PC-9 (cell line): ENCODE results near the gene DEPDC4. TPM values are rescaled to one million over a fixed set of nuclear protein-coding genes. Genes with fewer than 3 reads are reported as not detected.
"Not testable (repeated sequence)": the region's sequence is repeated elsewhere in the genome, so short reads cannot be mapped to it uniquely, and the experiment has no call there.

Experiments used
- BruUV-seq: library from RNA; stranded (reverse); fragments of 400-500 nt; replicated peaks from 2 replicates; lab custom pipeline; 2021; lab: Mats Ljungman, UMichigan
- CTCF ChIA-PET: fragments of 300-600 bp; sonication (Branson Sonifier 250); formaldehyde crosslinking; loops from one replicate; lab custom pipeline; 2022; ENCODE audit warnings: antibody characterized with exemption; lab: Charles Lee
- POLR2A ChIA-PET: fragments of 300-600 bp; sonication (Branson Sonifier 250); formaldehyde crosslinking; loops from one replicate; lab custom pipeline; 2022; ENCODE audit warnings: antibody characterized with exemption; ENCODE audit not compliant: unreplicated experiment; lab: Charles Lee
- DNase-seq, 2 experiments: peaks; one replicate each; pipeline versions ENCODE4 v3.0.0 to v3.0.0-alpha.2; 2015 to 2022; ENCODE audit warnings: mixed read lengths in 1 of 2
- H2AFZ ChIP-seq: fragments of 200-600 bp; sonication (generic); 2 replicates; pipeline ENCODE4 v1.8.1; 2017; ENCODE audit warnings: antibody characterized with exemption
- H3F3A ChIP-seq: fragments of 200-600 bp; sonication (generic); 2 replicates; pipeline ENCODE4 v1.8.1; 2017; ENCODE audit warnings: antibody characterized with exemption, mild to moderate bottlenecking, low read depth; ENCODE audit not compliant: insufficient read depth
- H3K27ac ChIP-seq: fragments of 200-600 bp; sonication (generic); 2 replicates; pipeline ENCODE4 v1.6.1; 2016; ENCODE audit warnings: mixed run types
- H3K27me3 ChIP-seq: fragments of 200-600 bp; sonication (generic); 2 replicates; pipeline ENCODE4 v1.6.1; 2016; ENCODE audit warnings: low read depth, mixed run types; ENCODE audit not compliant: insufficient read depth
- H3K36me3 ChIP-seq: fragments of 200-600 bp; sonication (generic); 2 replicates; pipeline ENCODE4 v1.6.1; 2016; ENCODE audit warnings: low read depth, mixed run types
- H3K4me1 ChIP-seq: fragments of 200-600 bp; sonication (generic); replicated peaks from 2 replicates; pipeline ENCODE4 v1.6.1; 2016; ENCODE audit warnings: mixed run types; ENCODE audit not compliant: insufficient read depth
- H3K4me2 ChIP-seq: fragments of 200-600 bp; sonication (generic); 2 replicates; pipeline ENCODE4 v1.6.1; 2017; ENCODE audit warnings: mixed run types
- H3K4me3 ChIP-seq: fragments of 200-600 bp; sonication (generic); 2 replicates; pipeline ENCODE4 v1.6.1; 2016; ENCODE audit warnings: mixed run types
- H3K79me2 ChIP-seq: fragments of 200-600 bp; sonication (generic); 2 replicates; pipeline ENCODE4 v1.6.1; 2017; ENCODE audit warnings: low read depth, mixed run types
- H3K9me2 ChIP-seq: fragments of 200-600 bp; sonication (generic); 2 replicates; pipeline ENCODE4 v1.8.1; 2017; ENCODE audit warnings: mild to moderate bottlenecking; ENCODE audit not compliant: insufficient read depth
- H3K9me3 ChIP-seq: fragments of 200-600 bp; sonication (generic); 2 replicates; pipeline ENCODE4 v1.8.1; 2016; ENCODE audit warnings: low read depth; ENCODE audit not compliant: insufficient read depth
- H4K20me1 ChIP-seq: fragments of 200-600 bp; sonication (generic); 2 replicates; pipeline ENCODE4 v1.8.1; 2017; ENCODE audit not compliant: insufficient read depth
- EZH2 ChIP-seq: fragments of 200-600 bp; sonication (generic); IDR thresholded peaks from 2 replicates; pipeline ENCODE4 v1.8.0; 2017; ENCODE audit warnings: antibody characterized with exemption, low read depth
- intact Hi-C: fragments of 100-400 bp; cut with micrococcal nuclease; formaldehyde crosslinking; loops from one replicate; pipeline ENCODE4 v1.10.0; 2022; ENCODE audit not compliant: unreplicated experiment
- total RNA-seq: library from RNA; stranded (reverse); gene quantifications from 2 replicates; pipeline ENCODE4 v1.2.3, GENCODE V29; 2021
- TF ChIP-seq, protein P1 (sequence below): fragments of 200-600 bp; sonication (generic); conservative IDR thresholded peaks from 2 replicates; pipeline ENCODE4 v1.6.1; 2017; ENCODE audit warnings: mixed run types, antibody characterized with exemption, mild to moderate bottlenecking, moderate library complexity

The DEPDC4 gene
- total RNA-seq, 1 experiment from 2014 or later, result 1.8 TPM

DNA sequence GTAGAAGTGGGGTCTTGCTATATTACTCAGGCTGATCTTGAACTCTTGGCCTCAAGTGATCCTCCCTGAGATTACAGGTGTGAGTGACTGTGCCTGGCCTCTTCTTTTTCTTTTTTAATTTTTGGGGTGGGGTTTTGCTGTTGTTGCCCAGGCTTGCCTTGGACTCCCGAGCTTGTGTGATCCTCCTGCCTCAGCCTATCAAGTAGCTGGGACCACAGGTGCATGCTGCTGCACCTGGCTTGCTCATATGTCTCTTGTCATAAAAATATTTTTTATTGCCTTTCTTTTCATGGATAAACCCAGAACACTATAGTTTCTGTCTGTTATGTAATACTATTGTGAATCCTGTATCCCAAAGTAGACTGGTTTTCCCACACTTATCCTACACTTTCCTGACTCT is 26.1 kb upstream of the DEPDC4 start:
- Histone ChIP-seq H3K36me3 (no peaks in the 10 kb centered on the region), H3K79me2 (no peaks in the 10 kb centered on the region), H3K27ac (no peak overlapping the region), H3K4me2 (no peak overlapping the region), H3K4me3 (no peak overlapping the region), H3K9me3 (no peaks in the 10 kb centered on the region), H2AFZ (no peak overlapping the region), H3F3A (no peaks in the 10 kb centered on the region), H3K4me1 (no peaks in the 10 kb centered on the region), H4K20me1 (no peaks in the 10 kb centered on the region), H3K9me2 (no peaks in the 10 kb centered on the region), H3K27me3 (no peaks in the 10 kb centered on the region)
- no peak for TF ChIP-seq EZH2
- TF ChIP-seq, protein P1, sequence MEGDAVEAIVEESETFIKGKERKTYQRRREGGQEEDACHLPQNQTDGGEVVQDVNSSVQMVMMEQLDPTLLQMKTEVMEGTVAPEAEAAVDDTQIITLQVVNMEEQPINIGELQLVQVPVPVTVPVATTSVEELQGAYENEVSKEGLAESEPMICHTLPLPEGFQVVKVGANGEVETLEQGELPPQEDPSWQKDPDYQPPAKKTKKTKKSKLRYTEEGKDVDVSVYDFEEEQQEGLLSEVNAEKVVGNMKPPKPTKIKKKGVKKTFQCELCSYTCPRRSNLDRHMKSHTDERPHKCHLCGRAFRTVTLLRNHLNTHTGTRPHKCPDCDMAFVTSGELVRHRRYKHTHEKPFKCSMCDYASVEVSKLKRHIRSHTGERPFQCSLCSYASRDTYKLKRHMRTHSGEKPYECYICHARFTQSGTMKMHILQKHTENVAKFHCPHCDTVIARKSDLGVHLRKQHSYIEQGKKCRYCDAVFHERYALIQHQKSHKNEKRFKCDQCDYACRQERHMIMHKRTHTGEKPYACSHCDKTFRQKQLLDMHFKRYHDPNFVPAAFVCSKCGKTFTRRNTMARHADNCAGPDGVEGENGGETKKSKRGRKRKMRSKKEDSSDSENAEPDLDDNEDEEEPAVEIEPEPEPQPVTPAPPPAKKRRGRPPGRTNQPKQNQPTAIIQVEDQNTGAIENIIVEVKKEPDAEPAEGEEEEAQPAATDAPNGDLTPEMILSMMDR, result no peak
- POLR2A ChIA-PET, result no interaction called here
- intact Hi-C loops, result no loop called here
- BruUV-seq, result no TSS peak
- no peak for DNase-seq
- CTCF ChIA-PET, result no interaction called here

DNA sequence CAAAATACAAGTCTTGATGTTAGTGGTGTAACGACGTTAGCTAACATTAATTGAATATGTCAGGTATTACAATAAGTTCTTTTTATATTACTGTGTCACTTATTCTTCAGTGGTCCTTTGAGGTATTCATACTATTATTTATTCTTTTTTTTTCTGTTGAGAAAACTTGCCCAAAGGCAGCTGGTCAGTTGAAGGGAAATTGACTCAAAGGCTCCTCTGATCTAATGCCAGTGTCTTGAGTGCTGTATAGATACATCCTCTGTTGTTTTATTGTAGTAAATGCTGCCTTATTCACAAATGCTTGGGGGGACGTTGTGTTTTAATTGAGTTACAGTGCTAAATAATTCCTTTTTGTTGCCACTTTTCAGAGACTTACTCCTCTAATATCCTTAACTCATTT is 23.1 kb upstream of the DEPDC4 start:
- POLR2A ChIA-PET, result no interaction called here
- Histone ChIP-seq H3K27me3 (no peaks in the 10 kb centered on the region), H3K4me2 (no peak overlapping the region), H4K20me1 (no peaks in the 10 kb centered on the region), H3F3A (no peaks in the 10 kb centered on the region), H3K4me3 (no peak overlapping the region), H3K36me3 (0 out of 2 replicates have a peak, but pooled peaks cover 3% of the 10 kb centered on the region), H2AFZ (no peak overlapping the region), H3K4me1 (no peaks in the 10 kb centered on the region), H3K9me3 (no peaks in the 10 kb centered on the region), H3K27ac (no peak overlapping the region), H3K9me2 (no peaks in the 10 kb centered on the region), H3K79me2 (0 out of 2 replicates have a peak, but pooled peaks cover 3% of the 10 kb centered on the region)
- BruUV-seq, result no TSS peak
- CTCF ChIA-PET, result no interaction called here
- intact Hi-C loops, result no loop called here
- TF ChIP-seq, protein P1, result no peak
- TF ChIP-seq EZH2, result no peak
- no peak for DNase-seq

DNA sequence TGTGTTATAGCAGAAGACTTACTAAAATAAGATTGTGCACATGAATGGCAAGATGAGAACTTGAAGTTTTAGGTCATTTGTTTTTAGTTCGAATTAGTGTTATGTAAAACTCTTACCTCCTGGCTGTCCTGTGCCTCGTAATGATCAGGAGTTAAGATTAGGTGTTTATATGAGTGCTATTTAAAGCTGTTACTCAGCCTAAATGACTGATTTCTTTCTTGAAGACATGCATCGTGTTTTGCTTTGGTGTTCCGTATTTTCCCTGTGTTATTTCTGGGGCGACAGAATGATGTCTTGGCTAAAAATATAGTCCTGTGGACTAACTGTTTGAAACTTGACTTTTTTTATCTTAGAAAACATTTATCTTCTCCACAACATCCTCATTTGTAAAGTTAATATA is 22.2 kb upstream of the DEPDC4 start:
- Histone ChIP-seq H3K4me1 (no peaks in the 10 kb centered on the region), H3K9me3 (no peaks in the 10 kb centered on the region), H3K36me3 (0 out of 2 replicates have a peak, but pooled peaks cover 3% of the 10 kb centered on the region), H3K27ac (no peak overlapping the region), H3K27me3 (no peaks in the 10 kb centered on the region), H4K20me1 (no peaks in the 10 kb centered on the region), H3K9me2 (no peaks in the 10 kb centered on the region), H3K4me3 (no peak overlapping the region), H3K79me2 (0 out of 2 replicates have a peak, but pooled peaks cover 3% of the 10 kb centered on the region), H3K4me2 (no peak overlapping the region), H2AFZ (no peak overlapping the region), H3F3A (no peaks in the 10 kb centered on the region)
- intact Hi-C loops, result no loop called here
- no peak for DNase-seq
- ChIA-PET CTCF (no interaction called here), POLR2A (no interaction called here)
- no peak for TF ChIP-seq EZH2
- TF ChIP-seq, protein P1, result no peak
- no TSS peak for BruUV-seq

DNA sequence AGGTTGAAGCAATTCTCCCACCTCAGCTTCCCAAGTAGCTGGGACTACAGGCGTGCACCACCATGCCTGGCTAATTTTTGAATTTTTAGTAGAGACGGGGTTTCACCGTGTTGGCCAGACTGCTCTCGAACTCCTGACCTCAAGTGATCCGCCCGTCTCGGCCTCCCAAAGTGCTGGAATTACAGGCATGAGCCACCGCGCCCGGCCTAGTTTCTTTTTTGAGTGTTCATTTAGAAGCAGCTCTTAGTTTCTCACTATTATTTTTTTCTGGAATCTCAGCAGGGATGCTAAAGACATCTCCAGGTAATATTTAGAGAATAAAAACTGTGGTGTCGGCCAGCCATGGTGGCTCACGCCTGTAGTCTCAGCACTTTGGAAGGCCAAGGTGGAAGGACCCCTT is 17.7 kb upstream of the DEPDC4 start:
- H3K4me3 ChIP-seq, intact Hi-C loops, H4K20me1 ChIP-seq, H3K27ac ChIP-seq, H3K27me3 ChIP-seq, CTCF ChIA-PET, H3F3A ChIP-seq, H3K9me3 ChIP-seq, H3K9me2 ChIP-seq, H2AFZ ChIP-seq, H3K4me1 ChIP-seq, BruUV-seq, POLR2A ChIA-PET, DNase-seq, H3K4me2 ChIP-seq: not testable (repeated sequence)
- Histone ChIP-seq H3K36me3 (peaks cover 18% of the 10 kb centered on the region), H3K79me2 (peaks cover 26% of the 10 kb centered on the region)
